Myometrial cell (primary cell): ENCODE results near the gene DIAPH1. TPM values are rescaled to one million over a fixed set of nuclear protein-coding genes. Genes with fewer than 3 reads are reported as not detected.

ENCODE experiments used
- total RNA-seq: library from RNA; depleted of rRNA; stranded (reverse); fragments of >200 nt; gene quantifications from 2 replicates; pipeline ENCODE4 v1.2.3, GENCODE V29; 2015

DIAPH1 gene
- 36.6 and 46.8 TPM in 2 replicates for total RNA-seq

DNA sequence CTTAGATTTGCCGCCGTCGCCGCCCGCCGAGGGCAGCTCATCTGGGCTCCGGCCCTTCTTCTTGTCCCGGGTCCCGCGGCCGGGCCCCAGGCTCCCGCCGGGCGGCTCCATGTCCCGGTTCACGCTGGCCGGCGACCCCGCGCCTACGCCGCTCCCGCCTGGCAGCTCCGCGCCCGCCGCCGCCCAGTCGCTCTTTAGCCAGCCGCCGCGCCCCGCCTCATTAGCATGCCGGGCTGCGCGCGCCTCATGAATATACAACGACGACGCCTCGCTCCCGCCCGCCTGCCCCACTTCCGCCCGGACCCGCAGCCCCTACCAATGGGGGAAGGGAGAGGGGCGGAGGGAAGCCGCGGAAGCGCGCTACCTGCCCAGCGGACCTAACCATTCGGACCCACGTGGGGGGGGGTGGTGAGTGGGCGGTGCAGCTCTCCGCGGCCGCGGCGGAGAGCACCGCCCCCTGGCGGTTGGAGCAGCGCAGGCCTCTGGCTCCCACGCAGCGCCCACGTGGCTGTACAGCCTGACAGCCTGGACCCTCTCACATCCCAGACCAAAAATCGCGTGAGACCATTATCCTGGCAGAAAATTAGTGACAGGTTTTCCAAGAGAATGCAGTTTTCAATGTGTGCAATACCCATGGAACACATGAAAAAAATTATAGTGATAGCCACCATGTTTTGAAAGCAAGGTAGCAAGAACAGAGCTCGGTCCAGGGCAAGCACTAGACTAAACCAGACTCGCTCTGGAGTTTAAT lies at the start of gene DIAPH1:
Gene DIAPH1, minus strand, starts transcription at position 197 of the 751 bp plus-strand sequence. Its CDS starts 86 bp downstream, at position 111.

GRCh38 chr5:141650851-141651727 lies 32.3 kb upstream of the DIAPH1 start, which contains the start of gene FCHSD1:
Gene FCHSD1, minus strand, starts transcription at chr5:141651418. Its CDS starts 50 bp downstream, at chr5:141651368.

GRCh38 chr5:141636413-141637122 lies 17.8 kb upstream of the DIAPH1 start, which contains the start of the genes HDAC3 and RELL2:
Gene HDAC3, minus strand, starts transcription at chr5:141636849. Its CDS starts 59 bp downstream, at chr5:141636790.
Gene RELL2, plus strand, starts transcription at chr5:141636997. Its CDS starts 1,229 bp downstream, at chr5:141638226.

DNA sequence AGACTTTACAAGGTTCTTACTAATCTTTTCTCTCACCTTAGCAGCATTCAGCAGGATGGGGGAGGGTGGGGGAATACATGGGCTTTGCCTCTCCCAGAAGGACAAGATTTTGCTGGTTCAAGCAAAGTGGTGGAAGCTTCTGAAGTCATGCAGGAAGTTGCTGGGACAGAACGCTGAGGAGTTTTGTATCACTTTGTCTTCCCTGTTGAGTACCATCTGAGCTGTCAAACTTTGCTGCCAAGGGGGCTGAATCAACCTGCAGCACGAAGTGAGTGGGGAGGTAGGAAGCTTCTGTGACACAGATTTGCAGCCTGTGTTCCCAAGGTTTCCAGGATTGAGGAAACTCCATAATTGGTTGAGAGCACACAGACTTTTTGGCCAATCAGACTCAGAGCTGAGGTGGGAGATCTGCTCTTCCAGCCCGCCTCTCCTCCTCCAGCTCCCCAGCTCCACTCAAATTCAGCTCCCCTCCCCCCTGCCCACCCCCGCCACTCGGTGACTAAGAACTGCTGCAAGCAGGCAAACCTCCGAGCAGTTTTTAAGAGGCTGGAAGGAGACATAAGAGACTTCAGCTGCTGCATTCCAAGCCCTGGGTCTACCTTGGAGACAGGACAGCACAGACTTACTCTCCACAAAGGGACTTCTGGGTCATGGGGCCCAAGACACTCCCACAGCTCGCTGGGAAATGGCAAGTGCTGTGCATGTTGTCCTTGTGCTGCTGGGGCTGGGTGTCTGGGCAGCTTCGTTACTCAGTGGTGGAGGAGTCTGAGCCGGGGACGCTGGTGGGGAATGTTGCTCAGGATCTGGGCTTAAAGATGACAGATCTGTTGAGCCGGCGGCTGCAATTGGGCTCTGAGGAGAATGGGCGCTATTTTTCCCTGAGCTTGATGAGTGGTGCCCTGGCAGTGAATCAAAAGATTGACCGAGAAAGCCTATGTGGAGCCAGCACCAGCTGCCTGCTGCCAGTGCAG lies 129.9 kb downstream of the DIAPH1 start, which contains the start of gene PCDHGC5:
Gene PCDHGC5, plus strand, starts transcription at position 491 of the 971 bp plus-strand sequence. Its CDS starts 160 bp downstream, at position 651.

GRCh38 chr5:141484641-141485311 lies 134.0 kb downstream of the DIAPH1 start, which contains the start of gene PCDHGC4:
Gene PCDHGC4, plus strand, starts transcription at chr5:141485030. Its CDS starts 144 bp downstream, at chr5:141485174.

GRCh38 chr5:141475625-141476131 lies 143.1 kb downstream of the DIAPH1 start, which contains the start of gene PCDHGC3:
Gene PCDHGC3, plus strand, starts transcription at chr5:141475966. Its CDS starts 151 bp downstream, at chr5:141476117.

Other genes with a start within 250 kb of the DIAPH1 start
- gene PCDHGB3, start 248.8 kb downstream of the DIAPH1 start, total RNA-seq, result 0.58 and 0.71 TPM in 2 replicates
- 0.86 and 1.4 TPM in 2 replicates for gene PCDHGA6, start 245.1 kb downstream of the DIAPH1 start, total RNA-seq
- 0.89 and 2.0 TPM in 2 replicates for gene PCDHGA7, start 236.3 kb downstream of the DIAPH1 start, total RNA-seq
- gene PCDHGB4, start 231.3 kb downstream of the DIAPH1 start, total RNA-seq, result 3.9 and 4.6 TPM in 2 replicates
- gene PCDHGA8, start 226.4 kb downstream of the DIAPH1 start, total RNA-seq, result 0.71 and 0.86 TPM in 2 replicates
- gene PCDHGB5, start 221.1 kb downstream of the DIAPH1 start, total RNA-seq, result 6.7 and 7.2 TPM in 2 replicates
- gene PCDHGA9, start 216.2 kb downstream of the DIAPH1 start, total RNA-seq, result 0.86 and 1.9 TPM in 2 replicates
- 0.29 and 0.89 TPM in 2 replicates for gene PCDHGB6, start 211.0 kb downstream of the DIAPH1 start, total RNA-seq
- gene PCDHGA10, start 206.0 kb downstream of the DIAPH1 start, total RNA-seq, result 4.3 and 4.6 TPM in 2 replicates
- 4.3 and 6.0 TPM in 2 replicates for gene PCDHGB7, start 201.3 kb downstream of the DIAPH1 start, total RNA-seq
- 5.3 and 8.4 TPM in 2 replicates for gene PCDHGA11, start 197.9 kb downstream of the DIAPH1 start, total RNA-seq
- 14.9 and 15.6 TPM in 2 replicates for gene PCDHGA12, start 188.5 kb downstream of the DIAPH1 start, total RNA-seq
- gene PCDHGC3, start 143.0 kb downstream of the DIAPH1 start, total RNA-seq, result 38.6 TPM in 2 replicates
- gene PCDHGC4, start 134.0 kb downstream of the DIAPH1 start, total RNA-seq, result under 0.01 and 0.58 TPM in 2 replicates
- 0.71 and 1.2 TPM in 2 replicates for gene PCDHGC5, start 129.9 kb downstream of the DIAPH1 start, total RNA-seq
- gene HDAC3, start 17.8 kb upstream of the DIAPH1 start, total RNA-seq, result 55.1 and 67.2 TPM in 2 replicates
- 3.5 and 6.2 TPM in 2 replicates for gene RELL2, start 18.0 kb upstream of the DIAPH1 start, total RNA-seq
- 23.6 and 32.6 TPM in 2 replicates for gene FCHSD1, start 32.4 kb upstream of the DIAPH1 start, total RNA-seq
- 10.1 and 11.5 TPM in 2 replicates for gene ARAP3, start 63.2 kb upstream of the DIAPH1 start, total RNA-seq